GM12864 (cell line): ENCODE data around the gene LIPE.

Source experiments
- DNase-seq: peaks from one replicate; pipeline ENCODE4 v3.0.0-alpha.2; 2011; ENCODE audit warnings: low read depth
- H3K4me3 ChIP-seq: 2 replicates; pipeline ENCODE4 v1.5.1; 2011; ENCODE audit warnings: mild to moderate bottlenecking, low read depth, low read length, control low read depth
- CTCF ChIP-seq: IDR thresholded peaks from 2 replicates; pipeline ENCODE4 v1.5.1; 2011; ENCODE audit warnings: low read depth, mild to moderate bottlenecking, moderate library complexity, low read length, control low read depth, inconsistent platforms; ENCODE audit errors: missing control alignments

Gene LIPE

DNA sequence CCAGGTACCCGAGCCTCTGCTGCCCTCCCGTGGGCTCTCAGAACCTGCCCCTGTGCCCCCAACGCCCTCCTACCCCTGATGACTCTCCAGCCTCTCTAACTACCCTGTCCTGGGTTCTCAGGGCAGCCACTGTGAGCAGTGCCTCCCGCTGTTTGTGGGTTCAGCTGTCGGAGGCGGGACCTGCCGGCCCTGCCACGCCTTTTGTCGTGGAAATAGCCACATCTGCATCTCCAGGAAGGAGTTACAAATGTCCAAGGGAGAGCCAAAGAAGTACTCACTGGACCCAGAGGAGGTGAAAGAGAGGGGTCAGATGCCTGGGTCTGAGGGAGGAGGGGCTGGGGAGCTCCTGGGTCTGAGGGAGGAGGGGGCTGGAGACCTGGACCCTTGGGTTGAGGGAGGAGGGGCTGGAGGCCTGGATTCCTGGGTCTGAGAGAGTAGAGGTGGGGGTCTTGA, 57.1 kb downstream of the LIPE start:
- H3K4me3 ChIP-seq, result no peak overlapping the region
- TF ChIP-seq CTCF, result no peak
- no peak for DNase-seq

DNA sequence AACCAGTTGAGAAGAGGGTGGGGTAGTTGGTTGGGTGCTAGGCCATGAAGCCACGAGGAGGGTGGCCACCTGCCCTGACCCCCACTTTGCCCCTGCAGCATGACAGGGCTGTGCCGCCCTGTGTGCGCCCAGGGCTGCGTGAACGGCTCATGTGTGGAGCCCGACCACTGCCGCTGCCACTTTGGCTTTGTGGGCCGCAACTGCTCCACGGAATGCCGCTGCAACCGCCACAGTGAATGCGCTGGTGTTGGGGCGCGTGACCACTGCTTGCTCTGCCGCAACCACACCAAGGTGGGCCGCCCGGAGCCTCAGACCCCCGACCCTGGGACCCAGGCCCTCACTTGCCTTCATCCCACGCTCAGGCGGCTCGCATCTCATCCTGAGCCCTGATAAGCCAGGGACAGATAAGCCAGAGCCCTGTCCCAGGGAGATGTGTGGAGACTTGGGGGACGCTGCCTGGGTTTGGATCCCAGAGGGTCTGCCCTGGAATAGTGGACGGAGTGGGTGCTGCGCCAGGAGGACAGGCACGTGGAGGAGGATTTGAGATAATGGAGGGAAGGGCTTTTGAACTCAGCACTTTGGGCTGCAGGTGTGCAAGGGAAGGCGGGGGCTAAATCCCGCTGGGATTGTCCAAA, 57.6 kb downstream of the LIPE start:
- TF ChIP-seq CTCF, result no peak
- H3K4me3 ChIP-seq, result no peak overlapping the region
- DNase-seq, result no peak

GRCh38 chr19:42368765-42369164, 58.4 kb downstream of the LIPE start:
- TF ChIP-seq CTCF, result no peak
- DNase-seq, result no peak
- no peak overlapping the region for H3K4me3 ChIP-seq

- TF ChIP-seq CTCF, result no peak
- H3K4me3 ChIP-seq, result no peak overlapping the region
- DNase-seq, result no peak
These were observed 58.8 kb downstream of the LIPE start for GRCh38 chr19:42368360-42368759.

- DNase-seq, result no peak
- TF ChIP-seq CTCF, result no peak
- H3K4me3 ChIP-seq, result no peak overlapping the region
These were observed 59.3 kb downstream of the LIPE start for GRCh38 chr19:42367929-42368328.

- TF ChIP-seq CTCF, result no peak
- no peak for DNase-seq
- H3K4me3 ChIP-seq, result no peak overlapping the region
These were observed 60.5 kb downstream of the LIPE start for GRCh38 chr19:42366673-42367072.
